Left hindlimb (tissue), 1 donor: ENCODE measurements around the gene SUPT20HL2.
"Not testable (repeated sequence)": the region's sequence is repeated elsewhere in the genome, so short reads cannot be mapped to it uniquely, and the experiment has no call there.

Source experiments
- DNase-seq: peaks from one replicate; pipeline ENCODE4 v3.0.0-alpha.2; 2018

Gene SUPT20HL2

GRCh38 chrX:24314019-24314635 lies at the start of gene SUPT20HL2:
SUPT20HL2 (minus strand) TSS chrX:24314069; CDS start chrX:24313315, 754 bp downstream.
- DNase-seq, result no peak

DNA sequence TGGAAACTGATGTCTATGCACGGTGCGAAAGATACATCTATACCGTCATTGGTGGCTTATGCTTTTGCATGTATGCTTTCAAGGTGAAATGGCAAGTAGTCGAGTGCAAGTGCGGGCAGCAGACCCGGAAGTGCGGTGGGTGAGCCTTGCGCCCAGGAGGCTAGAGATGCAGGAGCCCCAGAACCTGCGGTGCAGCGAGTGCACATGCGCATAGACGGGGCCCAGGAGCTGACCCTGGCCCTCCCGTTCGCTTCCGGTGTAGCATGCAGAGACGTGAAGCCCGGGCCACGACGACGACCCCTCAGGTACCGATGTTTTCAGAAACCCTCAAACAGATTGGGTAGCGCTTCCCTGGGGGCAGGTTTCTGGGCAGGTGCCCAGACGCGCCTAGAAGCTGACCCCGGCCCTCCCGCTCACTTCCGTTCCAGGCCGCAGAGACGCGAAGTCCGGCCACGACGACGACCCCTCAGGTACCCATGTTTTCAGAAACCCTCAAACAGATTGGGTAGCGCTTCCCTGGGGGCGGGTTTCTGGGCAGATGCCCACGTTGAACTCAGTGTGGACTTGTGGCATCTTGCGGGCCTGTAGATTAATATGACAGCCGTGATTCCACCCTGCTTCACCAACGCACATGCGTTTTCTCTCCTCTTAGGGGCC lies 48.3 kb upstream of the SUPT20HL2 start:
- DNase-seq, result not testable (repeated sequence)

GRCh38 chrX:24360272-24360671 lies 46.4 kb upstream of the SUPT20HL2 start, which contains the start of gene SUPT20HL1:
SUPT20HL1 (plus strand) TSS chrX:24360639; CDS start chrX:24362761, 2,122 bp downstream.
- no peak for DNase-seq

- no peak for DNase-seq
Observed at GRCh38 chrX:24357106-24357505, 43.2 kb upstream of the SUPT20HL2 start.

- DNase-seq, result no peak
Observed at GRCh38 chrX:24355095-24355494, 41.2 kb upstream of the SUPT20HL2 start.

GRCh38 chrX:24350217-24350616 lies 36.3 kb upstream of the SUPT20HL2 start:
- DNase-seq, result no peak

DNA sequence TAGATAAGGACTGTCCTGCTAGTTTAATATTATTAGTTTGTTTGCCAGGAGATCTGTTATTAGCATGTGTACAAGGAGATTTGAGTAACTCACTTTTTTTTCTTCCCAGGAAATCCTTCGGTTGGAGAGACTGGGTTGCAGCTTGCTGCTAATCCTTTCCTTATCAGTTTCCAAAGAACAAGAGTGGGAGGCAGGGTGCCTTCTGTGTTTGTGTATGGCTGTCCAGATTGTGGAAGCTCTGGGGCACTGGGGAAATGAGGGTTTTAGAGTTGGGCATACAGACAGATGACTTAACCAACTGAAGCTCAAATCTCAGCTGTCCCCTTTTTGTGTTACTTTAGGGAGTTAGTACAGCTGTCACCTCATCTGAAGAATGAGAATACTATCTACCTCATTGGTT lies 34.0 kb upstream of the SUPT20HL2 start:
- DNase-seq, result no peak

DNA sequence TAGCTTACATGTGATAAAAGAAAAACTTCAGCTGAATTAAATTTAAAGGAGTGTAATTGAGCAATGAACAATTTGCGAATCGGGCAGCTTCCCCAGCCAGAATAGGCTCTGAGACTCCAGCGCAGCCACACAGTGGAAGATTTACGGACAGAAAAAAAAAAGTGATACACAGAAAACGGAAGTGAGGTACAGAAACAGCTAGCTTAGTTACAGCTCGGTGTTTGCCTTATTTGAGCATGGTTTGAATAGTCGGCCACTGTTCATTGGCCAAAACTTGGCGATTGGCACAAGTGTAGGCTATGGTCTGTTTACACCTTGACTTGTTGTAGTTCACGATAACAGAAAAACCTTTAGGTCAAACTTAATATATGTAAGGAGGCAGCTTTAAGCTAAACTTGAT lies 29.9 kb upstream of the SUPT20HL2 start:
- DNase-seq, result no peak

GRCh38 chrX:24341795-24342194 lies 27.9 kb upstream of the SUPT20HL2 start:
- no peak for DNase-seq

- DNase-seq, result no peak
Observed at GRCh38 chrX:24340501-24340900, 26.6 kb upstream of the SUPT20HL2 start.

DNA sequence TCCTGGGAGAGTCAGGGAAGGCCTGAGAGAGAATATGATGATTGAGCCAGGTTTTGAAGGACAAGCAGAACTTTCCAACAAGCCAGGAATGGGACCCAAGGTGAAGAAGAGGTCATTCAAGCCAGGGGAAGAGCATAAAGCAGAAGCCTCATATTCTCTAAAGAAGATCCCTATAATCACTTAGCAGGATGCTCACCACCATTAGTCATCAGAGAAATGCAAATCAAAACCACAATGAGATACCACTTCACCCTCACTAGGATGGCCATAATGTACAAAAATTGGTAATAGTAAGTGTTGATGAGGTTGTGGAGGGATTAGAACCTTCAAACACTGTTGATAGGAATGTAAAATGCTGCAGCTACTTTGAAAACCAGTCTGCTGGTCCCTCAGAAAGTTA lies 26.0 kb upstream of the SUPT20HL2 start:
- no peak for DNase-seq

DNA sequence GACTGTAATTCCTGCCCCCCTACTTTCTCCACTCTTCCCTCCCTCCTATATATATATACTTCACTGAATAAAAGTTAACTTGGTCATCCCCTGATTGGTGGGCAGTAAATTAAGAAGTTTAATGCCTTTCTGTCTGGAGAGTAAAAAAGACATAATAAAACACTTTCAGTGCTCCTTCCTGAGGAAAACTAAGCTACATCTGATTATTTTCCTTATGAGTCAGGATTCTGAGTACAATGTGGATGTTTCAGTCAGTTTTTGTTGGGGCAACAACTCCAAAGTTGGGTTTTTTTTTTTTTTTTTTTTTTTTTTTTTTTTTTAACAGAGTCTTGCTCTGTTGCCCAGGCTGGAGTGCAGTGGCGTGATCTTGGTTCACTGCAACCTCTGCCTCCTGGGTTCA lies 22.0 kb upstream of the SUPT20HL2 start:
- DNase-seq, result no peak

- no peak for DNase-seq
Observed at GRCh38 chrX:24334461-24334860, 20.6 kb upstream of the SUPT20HL2 start.

GRCh38 chrX:24333371-24333770 lies 19.5 kb upstream of the SUPT20HL2 start:
- DNase-seq, result no peak

DNA sequence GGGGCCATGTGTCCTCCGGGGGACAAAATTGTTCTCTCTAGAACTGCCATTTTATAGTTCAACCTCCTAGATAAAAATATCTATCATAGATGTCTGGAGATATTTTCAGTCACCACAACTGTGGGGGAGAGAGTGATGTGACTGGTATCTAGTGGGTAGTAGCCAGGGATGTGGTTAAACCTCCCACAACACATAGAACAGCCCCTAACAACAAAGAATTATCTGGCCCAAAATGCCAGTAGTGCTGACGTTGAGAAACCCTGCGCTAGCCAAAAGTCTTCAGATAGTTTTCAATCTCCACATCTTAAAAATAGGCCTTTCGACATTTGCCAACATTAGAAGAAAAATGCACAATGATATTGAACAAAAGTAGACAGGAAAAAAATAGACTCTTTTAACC lies 19.0 kb upstream of the SUPT20HL2 start:
- no peak for DNase-seq

GRCh38 chrX:24325231-24325630 lies 11.4 kb upstream of the SUPT20HL2 start:
- no peak for DNase-seq

DNA sequence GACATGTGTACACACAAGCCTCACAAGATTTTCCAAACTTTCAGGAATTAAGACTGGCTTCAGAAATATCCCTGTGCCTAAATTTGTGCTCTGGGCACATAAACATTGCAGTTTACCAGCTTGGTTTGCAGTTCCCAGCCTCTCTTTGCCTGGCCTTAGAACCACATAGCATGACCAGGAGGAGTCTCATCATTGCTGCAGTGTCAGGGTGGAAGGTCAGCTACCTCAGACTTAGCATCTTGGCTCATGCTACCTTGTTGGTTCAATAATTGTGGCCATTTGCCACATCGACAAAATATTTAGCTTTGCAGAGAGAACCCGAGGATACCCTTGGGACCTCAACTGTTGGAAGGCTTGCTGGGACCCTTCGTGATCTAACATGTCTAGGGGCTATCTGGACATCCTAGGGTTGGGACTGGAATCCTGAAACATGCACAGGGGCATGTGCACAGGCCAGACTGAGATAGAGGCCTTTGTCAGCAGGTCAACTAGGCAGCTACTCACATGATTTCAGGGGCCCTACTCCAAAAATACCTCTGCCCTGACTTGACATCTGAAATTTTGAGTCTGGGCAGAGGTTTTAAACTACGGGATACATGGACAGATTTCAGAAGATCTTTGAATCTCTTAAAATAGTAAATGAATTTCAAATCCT lies 8.0 kb upstream of the SUPT20HL2 start:
- DNase-seq, result no peak

GRCh38 chrX:24317567-24317966 lies 3.7 kb upstream of the SUPT20HL2 start:
- DNase-seq, result no peak

DNA sequence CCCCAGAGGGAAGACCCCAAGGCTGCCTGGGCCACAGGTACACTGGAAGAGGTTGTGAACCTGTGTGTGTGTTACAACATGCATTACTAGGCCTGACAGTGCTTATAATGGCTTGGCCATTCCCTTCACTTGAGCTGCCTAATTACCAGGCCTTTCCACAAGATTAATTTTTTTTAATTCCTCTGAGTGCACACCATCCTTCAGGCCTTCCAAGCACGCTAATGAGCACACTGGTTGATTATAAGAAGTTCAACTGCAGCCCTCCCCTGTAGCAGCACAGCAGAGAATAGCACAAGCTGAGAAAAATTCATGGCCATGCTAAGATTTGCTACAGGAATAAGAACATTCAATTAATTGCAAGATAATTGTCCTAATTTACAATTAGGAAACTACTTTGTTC lies 2.2 kb upstream of the SUPT20HL2 start:
- no peak for DNase-seq

DNA sequence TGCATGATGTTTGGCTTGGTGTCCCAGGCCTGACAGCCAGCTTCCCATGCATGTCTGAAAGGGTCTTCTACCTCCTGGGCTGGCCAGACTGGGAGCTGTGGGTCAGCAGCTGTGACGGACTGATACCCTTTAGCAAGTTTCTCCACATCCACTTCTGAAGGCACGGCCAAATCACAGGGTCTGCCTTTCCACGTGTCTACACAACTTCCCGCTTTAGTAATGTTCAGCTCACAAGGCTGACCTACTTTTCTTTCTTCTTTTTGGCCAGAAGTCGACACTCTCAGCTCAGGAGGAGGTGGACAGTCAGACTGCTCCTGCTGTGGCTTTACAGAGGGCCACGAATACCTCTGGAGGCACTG lies 1.6 kb downstream of the SUPT20HL2 start:
- not testable (repeated sequence) for DNase-seq

DNA sequence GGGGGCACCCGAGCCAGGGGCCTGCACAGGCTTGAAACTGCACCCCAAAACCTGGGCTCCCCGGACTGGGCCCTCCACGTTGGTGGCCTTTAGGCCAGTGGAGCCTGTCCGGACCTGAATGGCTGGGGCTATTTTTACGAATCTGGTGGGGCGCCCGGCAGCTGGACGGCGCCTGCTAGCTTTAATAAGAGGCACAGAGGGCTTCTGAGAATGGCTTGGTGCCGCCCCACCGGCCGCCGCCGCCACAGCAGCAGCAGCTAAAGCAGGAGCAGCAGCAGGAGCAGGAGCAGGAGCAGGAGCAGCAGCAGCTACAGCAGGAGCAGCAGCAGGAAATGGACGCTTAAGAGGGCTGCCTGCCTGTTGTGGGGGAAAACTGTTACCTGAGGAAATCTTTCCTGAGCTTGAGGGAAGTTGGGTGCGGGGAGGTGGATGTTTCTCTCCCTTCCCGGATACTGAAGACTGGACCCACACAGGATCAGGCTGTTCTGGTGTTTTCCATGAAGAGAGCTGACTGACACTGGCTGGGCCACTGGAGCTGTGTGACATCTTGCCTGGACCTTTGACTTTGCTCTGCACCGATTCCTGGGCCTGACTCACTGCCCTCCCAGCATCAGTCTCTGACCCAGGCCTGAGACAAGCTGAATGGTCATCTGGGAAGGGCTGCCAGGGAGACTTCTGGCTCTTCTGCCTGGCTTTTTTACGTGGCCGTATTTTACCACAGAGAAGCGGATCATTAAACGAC lies 2.2 kb downstream of the SUPT20HL2 start:
- DNase-seq, result not testable (repeated sequence)

DNA sequence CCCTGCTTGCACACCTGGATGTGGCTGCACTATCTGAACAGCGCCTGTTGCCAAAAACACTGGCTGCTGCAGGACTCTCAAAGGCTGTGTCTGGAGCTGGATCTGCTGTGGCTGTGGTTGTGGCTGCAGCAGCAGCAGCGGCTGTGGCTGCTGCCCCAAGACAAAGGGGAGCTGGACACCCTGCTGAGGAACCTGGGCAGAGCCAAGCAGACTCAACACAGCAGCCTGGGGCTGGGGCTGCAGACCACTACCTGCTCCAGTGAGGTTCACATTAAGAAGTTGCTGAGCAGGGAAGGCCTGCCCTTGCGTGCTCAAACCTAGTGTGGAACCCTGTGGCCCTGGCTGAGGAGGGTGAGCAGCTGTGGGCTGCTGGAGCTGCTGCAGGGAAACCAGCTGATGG lies 3.0 kb downstream of the SUPT20HL2 start:
- not testable (repeated sequence) for DNase-seq

DNA sequence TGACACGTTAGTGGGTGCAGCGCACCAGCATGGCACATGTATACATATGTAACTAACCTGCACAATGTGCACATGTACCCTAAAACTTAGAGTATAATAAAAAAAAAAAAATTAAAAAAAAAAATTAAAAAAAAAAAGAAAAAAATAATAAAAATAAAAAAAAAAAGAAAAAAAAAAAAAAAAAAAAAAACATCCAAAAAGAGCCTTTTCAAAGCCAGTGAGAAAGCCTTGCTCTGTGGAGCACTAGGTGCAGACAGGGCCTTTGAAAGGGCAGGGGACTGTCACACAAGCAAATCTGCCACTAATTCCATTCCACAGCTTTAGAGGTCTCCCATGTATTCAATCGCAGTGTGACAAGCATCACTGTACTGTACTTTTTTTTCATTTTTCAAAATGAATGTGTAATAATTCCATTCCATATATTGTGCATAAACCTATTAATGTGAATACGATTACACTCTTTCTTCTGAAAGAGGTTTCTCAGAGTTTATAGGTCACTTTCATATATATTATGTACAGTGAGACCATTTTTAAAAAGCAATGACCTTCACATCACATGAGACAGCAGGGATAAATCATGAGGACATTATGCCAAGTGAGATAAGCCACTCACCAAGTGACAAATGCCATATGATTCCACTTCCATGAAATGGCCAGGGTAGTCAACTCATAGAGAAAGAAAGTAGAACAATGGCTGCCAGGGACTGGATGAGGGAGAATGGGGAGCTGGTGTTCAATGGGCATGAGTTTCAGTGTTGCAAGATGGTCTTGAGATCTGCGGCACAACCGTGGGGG lies 4.1 kb downstream of the SUPT20HL2 start:
- not testable (repeated sequence) for DNase-seq
